Stimulated activated CD8-positive, alpha-beta memory T cell treated with anti-CD3 and anti-CD28 coated beads, Interleukin-15, amount 100 ng/mL, for 48 hours (primary cell): Measurements from ENCODE around the gene PATJ.
"Not testable (repeated sequence)": the region's sequence is repeated elsewhere in the genome, so short reads cannot be mapped to it uniquely, and the experiment has no call there.

Experiments used
- DNase-seq, 2 donors: peaks; one replicate each; pipeline ENCODE4 v3.0.0-alpha.2; 2020; ENCODE audit warnings: low read depth in 2 of 2

Gene PATJ

GRCh38 chr1:61828805-61829204 lies 86.5 kb downstream of the PATJ start:
- no peak for DNase-seq

DNA sequence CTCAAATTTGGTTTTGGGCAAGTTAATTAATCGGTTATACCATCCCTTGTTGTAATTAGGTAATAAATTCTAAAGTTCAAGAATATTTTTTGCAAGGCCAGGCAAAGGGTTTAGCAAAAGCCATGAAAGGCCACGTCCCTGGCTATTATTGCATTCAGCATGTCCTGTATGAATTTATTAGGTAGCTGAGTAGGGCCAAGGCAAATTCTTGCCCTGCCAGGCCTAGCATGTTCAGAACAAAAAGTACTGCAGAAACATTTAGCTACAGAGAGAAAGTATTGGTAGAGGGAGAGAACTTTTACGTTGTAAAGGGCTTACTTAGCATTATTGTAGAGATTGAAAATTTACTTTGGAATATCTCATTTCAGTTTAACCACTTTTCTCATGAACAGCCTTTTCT lies 94.4 kb downstream of the PATJ start:
- DNase-seq: no peak

GRCh38 chr1:61837607-61838006 lies 95.3 kb downstream of the PATJ start:
- DNase-seq: not testable (repeated sequence)

- DNase-seq: no peak
These were observed 97.4 kb downstream of the PATJ start for GRCh38 chr1:61839679-61840078.

- no peak for DNase-seq
These were observed 99.8 kb downstream of the PATJ start for GRCh38 chr1:61842036-61842435.

DNA sequence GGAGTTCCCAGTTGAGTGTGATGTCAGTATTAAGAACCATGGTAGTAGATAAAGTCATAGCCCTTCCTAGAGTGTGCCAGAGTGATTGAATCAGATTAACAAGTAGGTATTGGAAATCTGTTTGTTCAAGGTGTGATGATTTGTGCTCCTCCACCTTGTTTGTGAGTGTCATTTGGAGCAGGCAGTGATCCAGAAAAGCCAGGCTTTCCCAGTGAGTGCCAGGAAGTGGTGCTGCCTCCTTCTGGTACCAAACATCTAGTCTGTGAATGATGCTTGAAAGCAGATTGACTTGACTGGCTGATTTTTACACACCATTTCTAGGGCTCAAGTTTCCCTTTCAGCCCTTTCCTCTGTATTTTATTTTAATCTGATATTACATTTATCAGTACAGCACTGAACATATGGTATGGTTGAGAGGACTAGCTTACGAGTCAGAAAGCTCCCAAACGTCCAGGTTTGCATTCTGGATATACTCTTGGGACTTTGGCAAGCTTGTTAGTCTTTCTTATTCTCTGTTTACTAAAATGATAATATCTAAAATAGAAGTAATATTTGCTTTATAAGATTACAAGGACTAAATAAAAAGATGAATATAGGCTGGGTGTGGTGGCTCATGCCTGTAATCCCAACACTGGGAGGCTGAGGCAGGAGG lies 100.7 kb downstream of the PATJ start:
- DNase-seq: no peak

DNA sequence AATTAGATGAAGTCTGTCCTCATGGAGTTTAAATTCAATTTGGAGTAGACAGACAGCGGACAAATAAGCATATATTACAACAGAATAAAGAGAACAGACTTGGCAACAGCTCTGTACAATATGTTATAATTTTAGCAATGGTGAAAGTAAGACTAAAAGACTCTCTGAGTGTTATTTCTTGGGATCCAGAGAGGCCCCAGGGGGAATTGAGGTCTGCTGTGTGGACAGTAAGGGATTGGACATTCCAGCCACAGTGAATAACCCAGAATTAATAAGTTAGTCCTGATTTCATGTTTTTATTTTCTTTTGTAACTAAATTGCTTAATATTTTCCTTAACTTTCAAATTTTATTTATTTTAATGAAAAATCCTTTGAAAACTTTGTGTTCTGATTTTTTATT lies 101.7 kb downstream of the PATJ start:
- no peak for DNase-seq

GRCh38 chr1:61844664-61845063 lies 102.4 kb downstream of the PATJ start:
- DNase-seq: not testable (repeated sequence)

- no peak for DNase-seq
These were observed 109.0 kb downstream of the PATJ start for GRCh38 chr1:61851235-61851634.

DNA sequence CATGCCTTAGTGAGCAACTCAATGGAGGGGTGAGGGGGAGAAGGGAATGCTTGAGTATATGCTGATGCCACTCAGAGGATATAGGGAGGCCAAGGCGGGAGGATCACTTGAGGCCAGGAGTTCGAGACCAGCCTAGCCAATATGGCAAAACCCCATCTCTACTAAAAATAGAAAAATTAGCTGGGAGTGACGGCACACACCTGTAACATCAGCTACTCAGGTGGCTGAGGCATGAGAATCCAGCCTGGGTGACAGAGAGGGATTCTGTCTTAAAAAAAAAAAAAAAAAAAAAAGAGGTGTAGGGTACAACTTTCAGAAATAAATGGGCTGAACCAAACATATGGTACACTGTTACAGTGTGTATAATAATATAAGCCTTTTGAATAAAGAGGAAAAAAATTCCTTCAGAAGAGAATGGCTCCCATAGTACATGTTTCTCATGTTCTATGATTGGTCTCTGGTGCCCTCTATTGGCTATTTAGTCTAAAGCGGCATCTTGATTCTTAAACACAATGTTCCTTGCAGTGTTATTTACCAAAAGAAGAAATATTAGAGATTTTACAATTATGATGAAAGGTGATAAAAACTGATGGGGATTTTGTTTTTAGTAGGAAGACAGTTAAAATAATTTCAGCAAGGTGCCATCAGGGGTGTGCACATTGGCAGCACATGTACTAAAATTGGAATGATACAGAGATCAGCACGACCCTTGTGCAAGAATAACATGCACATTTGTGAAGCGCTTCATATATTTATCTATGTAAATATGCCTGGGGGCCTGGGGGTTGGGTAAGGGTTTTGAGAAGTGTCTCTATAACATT lies 109.8 kb downstream of the PATJ start:
- DNase-seq: no peak

- no peak for DNase-seq
These were observed 110.4 kb downstream of the PATJ start for GRCh38 chr1:61852670-61853015.

DNA sequence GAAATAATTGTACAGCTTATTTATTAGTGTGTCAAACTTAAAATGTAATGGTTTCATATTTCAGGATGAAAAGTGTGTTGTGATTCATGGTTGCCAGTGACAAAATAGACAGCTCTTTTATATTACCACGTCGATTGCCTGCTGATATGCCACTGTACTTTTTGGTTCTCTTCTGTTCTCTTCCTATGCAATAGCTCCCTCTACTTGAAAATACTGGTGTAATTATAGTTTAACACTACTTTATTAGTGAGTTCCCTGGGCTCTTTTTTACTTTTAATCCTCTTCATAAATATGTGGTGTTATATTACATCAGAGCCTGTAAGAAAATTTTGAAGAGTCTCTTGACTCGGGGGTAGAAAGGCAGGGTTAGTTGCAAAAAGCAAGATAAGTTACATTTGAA lies 111.3 kb downstream of the PATJ start:
- no peak for DNase-seq

GRCh38 chr1:61864489-61864888 lies 122.2 kb downstream of the PATJ start:
- DNase-seq: no peak

- DNase-seq: no peak
These were observed 123.5 kb downstream of the PATJ start for GRCh38 chr1:61865646-61866220.

- DNase-seq: no peak
These were observed 127.4 kb downstream of the PATJ start for GRCh38 chr1:61869691-61870109.

DNA sequence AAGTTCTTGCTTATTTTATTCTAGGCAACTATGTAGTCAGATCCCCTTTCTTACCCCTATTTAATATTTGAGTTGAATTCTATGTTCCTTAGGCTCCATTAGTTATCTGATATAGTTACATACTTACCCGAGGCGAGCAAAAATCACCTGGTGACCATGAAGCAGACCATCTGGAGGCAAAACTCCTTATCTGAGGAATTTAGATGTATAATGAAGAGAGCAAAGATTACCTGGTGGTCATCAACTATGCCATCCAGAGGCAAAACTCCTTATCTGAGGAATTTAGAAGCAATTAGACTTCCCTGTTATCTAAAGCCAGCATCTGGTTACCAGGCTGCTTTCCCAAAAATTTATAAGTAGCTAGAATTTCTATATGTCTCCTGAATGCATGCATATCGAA lies 129.9 kb downstream of the PATJ start:
- DNase-seq: no peak

- DNase-seq: no peak
These were observed 131.3 kb downstream of the PATJ start for GRCh38 chr1:61873581-61873980.

GRCh38 chr1:61873994-61874393 lies 131.7 kb downstream of the PATJ start:
- DNase-seq: no peak

DNA sequence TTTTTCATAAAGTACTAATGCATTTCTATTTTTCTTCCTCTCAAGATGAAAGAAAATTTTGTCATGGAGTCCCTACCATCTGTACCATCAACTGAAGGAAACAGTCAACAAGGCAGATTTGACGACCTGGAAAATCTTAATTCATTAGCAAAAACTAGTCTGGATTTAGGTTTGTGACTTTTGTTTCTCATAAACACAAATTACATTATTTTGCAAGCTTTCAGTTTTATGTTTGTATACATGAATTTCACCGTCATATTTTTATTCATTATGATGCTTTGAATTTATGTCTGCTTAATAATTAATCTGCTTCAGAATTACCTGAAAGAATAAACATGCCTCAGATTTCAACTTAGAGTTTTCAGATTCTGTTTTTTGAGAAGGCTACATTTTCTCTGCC lies 132.9 kb downstream of the PATJ start:
- DNase-seq: no peak

- DNase-seq: not testable (repeated sequence)
These were observed 137.7 kb downstream of the PATJ start for GRCh38 chr1:61879887-61880474.

DNA sequence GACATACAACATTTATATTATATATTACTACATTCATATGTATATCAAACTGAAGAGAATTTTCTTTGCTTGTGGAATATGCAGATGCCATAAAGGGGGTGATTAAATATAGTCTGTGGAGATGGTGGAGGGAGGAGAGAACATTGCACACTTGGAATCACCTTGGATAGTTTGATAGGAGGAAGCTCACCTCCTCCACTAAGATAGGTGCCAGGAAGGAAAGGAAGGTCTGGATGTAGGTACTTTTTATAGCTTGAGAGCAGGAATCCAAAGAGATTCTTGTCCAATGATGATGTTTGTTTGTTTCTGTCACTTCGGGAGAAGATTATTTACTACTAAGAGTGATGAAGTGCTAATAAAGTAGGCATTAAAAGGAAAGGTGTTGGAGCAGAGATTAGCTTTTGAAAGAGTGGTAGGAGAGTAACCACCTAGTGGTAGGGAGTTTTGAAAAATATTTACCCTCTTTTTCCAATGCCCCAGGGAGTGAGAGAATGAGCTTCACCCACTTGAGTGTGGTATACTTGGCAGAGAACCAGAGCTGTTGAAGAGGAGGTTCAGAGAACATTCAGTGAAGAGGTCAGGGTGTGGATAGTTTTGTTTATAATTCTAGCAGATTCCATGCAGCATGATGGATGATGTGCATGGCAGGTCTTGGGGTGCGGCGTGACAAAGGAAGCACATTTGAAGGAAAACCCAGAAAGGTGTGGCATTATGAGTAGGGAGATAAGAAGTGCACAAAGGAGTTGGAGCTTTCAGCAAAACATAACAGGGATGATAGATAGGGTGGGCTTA lies 145.0 kb downstream of the PATJ start:
- DNase-seq: no peak
